HepG2 (cell line): Measurements from ENCODE around the gene NMT2. TPM values are rescaled to one million over a fixed set of nuclear protein-coding genes. Genes with fewer than 3 reads are reported as not detected.

Experiments used
- ARNT2 ChIP-seq: sonication (generic); formaldehyde crosslinking; IDR thresholded peaks from 2 replicates; pipeline ENCODE4 v1.8.0; 2022; ENCODE audit warnings: mild to moderate bottlenecking, low read depth, missing genetic modification reagents, moderate library complexity
- BHLHE40 ChIP-seq: IDR thresholded peaks from 2 replicates; pipeline ENCODE4 v1.6.1; 2011; ENCODE audit warnings: low read length, improper control_type of control experiment
- DPF2 ChIP-seq: sonication (generic); formaldehyde crosslinking; IDR thresholded peaks from 2 replicates; pipeline ENCODE4 v1.4.0; 2020; ENCODE audit warnings: mild to moderate bottlenecking, low read depth, missing genetic modification reagents, borderline replicate concordance
- NFE2L2 ChIP-seq: fragments of 150-350 bp; IDR thresholded peaks from 2 replicates; pipeline ENCODE4 v1.6.1; 2014; ENCODE audit warnings: low read length
- RAD51 ChIP-seq: fragments of 450-650 bp; IDR thresholded peaks from 2 replicates; pipeline ENCODE4 v1.6.1; 2016; ENCODE audit warnings: borderline replicate concordance
- RFX3 ChIP-seq: IDR thresholded peaks from 2 replicates; pipeline ENCODE4 v1.6.1; 2016; ENCODE audit warnings: missing biosample characterization, missing genetic modification reagents
- SMAD3 ChIP-seq: sonication (generic); formaldehyde crosslinking; IDR thresholded peaks from 2 replicates; pipeline ENCODE4 v1.4.0; 2020; ENCODE audit warnings: missing genetic modification reagents
- TMF1 ChIP-seq: sonication (generic); formaldehyde crosslinking; IDR thresholded peaks from 2 replicates; pipeline ENCODE4 v1.8.1; 2022; ENCODE audit warnings: low read depth, missing genetic modification reagents
- ZFP37 ChIP-seq: sonication (generic); formaldehyde crosslinking; IDR thresholded peaks from 2 replicates; pipeline ENCODE4 v1.4.0; 2020; ENCODE audit warnings: missing genetic modification reagents, borderline replicate concordance
- ZFYVE20 ChIP-seq: sonication (generic); formaldehyde crosslinking; IDR thresholded peaks from 2 replicates; pipeline ENCODE4 v1.8.0; 2023; ENCODE audit warnings: low read depth, mild to moderate bottlenecking, moderate library complexity, missing genetic modification reagents, borderline replicate concordance
- ZNF652 ChIP-seq: IDR thresholded peaks from 2 replicates; pipeline ENCODE4 v1.6.1; 2016; ENCODE audit warnings: low read depth, borderline replicate concordance
- polyA plus RNA-seq, 8 experiments: library from polyadenylated mRNA; depleted of rRNA in 3 of 8; stranded (reverse) in 7 of 8; unstranded in 1 of 8; fragments of >200 nt; fragmentation: Illumina TruSeq in 4 of 8; extraction: Trizol in 4 of 8; gene quantifications; 2 replicates each; pipeline versions ENCODE4 v1.2.1 to v1.2.3, GENCODE V29; 2011 to 2016; ENCODE audit warnings: low read depth in 4 of 8, missing spikeins in 1 of 8, mixed read lengths in 1 of 8; ENCODE audit not compliant: insufficient read depth in 1 of 8
- total RNA-seq, 5 experiments: library from RNA; depleted of rRNA; stranded (reverse); fragments of >200 nt; fragmentation: Illumina TruSeq; extraction: Trizol; gene quantifications; 2 replicates each; pipeline ENCODE4 v1.2.3, GENCODE V29; 2016; ENCODE audit warnings: low read depth in 1 of 5
- TF ChIP-seq, protein P1 (sequence below): sonication (generic); formaldehyde crosslinking; IDR thresholded peaks from 2 replicates; pipeline ENCODE4 v1.8.1; 2023; ENCODE audit warnings: mild to moderate bottlenecking, missing genetic modification reagents
- TF ChIP-seq, protein P2 (sequence below): sonication (generic); formaldehyde crosslinking; IDR thresholded peaks from 2 replicates; pipeline ENCODE4 v1.4.0; 2020; ENCODE audit warnings: missing genetic modification reagents, borderline replicate concordance
- TF ChIP-seq, protein P3 (sequence below): sonication (generic); formaldehyde crosslinking; conservative IDR thresholded peaks from 2 replicates; pipeline ENCODE4 v1.8.0; 2022; ENCODE audit warnings: missing genetic modification reagents
- TF ChIP-seq, protein P4 (sequence below): sonication (generic); formaldehyde crosslinking; IDR thresholded peaks from 2 replicates; pipeline ENCODE4 v1.4.0; 2020; ENCODE audit warnings: missing genetic modification reagents
- TF ChIP-seq, protein P5 (sequence below): sonication (generic); formaldehyde crosslinking; IDR thresholded peaks from 2 replicates; pipeline ENCODE4 v1.4.0; 2020; ENCODE audit warnings: mild to moderate bottlenecking, missing genetic modification reagents

The NMT2 gene
- total and polyA plus RNA-seq, 2 of the 13 experiments (the other 11 are each of a cell fraction or from before 2014, with no cell fraction given): 10.1 to 23.8 TPM

DNA sequence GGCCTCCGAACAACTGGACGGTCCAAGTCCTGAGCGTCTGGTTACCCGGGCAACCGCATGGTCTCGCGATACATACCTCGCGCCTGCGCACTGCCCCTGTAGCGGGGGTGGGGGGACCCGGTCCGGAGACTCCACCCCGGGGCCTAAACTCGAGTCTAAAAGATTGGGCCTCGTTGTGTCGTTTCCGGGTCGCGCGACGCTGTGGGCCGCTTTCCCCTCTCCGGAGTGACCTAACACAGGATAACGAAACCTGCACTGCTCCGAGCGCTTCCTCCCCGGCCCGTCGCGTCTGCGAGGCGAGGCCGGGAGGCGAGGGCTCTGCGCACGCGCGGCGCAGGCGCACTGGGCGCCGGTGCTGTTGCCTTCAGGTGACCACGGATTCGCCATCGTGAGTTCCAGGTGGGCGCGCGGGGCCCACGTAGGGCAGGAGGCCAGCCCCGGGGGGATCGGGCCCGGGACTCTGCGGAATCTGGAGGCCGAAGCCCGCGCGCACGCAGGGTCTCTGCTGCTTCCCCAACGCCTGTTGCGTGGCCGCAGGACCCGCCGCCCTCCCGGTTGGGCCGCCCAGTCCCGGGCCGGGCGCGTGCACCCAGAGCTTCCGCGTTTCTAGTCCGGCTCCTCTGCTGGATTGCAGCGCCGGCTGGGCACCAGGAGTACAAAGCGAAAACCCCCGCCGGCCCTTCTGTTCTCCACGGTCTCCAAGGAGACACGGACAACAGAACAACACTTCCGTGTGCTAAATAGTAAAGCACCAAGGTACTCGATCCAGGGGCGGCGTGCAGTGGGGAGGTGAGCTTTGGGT is 71.3 kb downstream of the NMT2 start, which contains the start of gene RPP38 (continued):
- TF ChIP-seq, protein P1, sequence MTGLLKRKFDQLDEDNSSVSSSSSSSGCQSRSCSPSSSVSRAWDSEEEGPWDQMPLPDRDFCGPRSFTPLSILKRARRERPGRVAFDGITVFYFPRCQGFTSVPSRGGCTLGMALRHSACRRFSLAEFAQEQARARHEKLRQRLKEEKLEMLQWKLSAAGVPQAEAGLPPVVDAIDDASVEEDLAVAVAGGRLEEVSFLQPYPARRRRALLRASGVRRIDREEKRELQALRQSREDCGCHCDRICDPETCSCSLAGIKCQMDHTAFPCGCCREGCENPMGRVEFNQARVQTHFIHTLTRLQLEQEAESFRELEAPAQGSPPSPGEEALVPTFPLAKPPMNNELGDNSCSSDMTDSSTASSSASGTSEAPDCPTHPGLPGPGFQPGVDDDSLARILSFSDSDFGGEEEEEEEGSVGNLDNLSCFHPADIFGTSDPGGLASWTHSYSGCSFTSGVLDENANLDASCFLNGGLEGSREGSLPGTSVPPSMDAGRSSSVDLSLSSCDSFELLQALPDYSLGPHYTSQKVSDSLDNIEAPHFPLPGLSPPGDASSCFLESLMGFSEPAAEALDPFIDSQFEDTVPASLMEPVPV (CRISPR knock-in tag): peak; percentile 99
- TF ChIP-seq ZNF652 (CRISPR knock-in tag) (no peak), RAD51 (no peak), BHLHE40 (no peak), ZFYVE20 (CRISPR knock-in tag) (peak; percentile 74; the same call in 1 of the 2 replicates), ARNT2 (CRISPR knock-in tag) (peak; percentile 94), ZFP37 (CRISPR knock-in tag) (peak; percentile 44; the same call in 1 of the 2 replicates), TMF1 (CRISPR knock-in tag) (peak; percentile 94; the same call in 1 of the 2 replicates), RFX3 (peak; percentile 96), NFE2L2 (no peak), SMAD3 (no peak; the same call in 1 of the 2 replicates), DPF2 (CRISPR knock-in tag) (no peak)
- TF ChIP-seq, protein P2, sequence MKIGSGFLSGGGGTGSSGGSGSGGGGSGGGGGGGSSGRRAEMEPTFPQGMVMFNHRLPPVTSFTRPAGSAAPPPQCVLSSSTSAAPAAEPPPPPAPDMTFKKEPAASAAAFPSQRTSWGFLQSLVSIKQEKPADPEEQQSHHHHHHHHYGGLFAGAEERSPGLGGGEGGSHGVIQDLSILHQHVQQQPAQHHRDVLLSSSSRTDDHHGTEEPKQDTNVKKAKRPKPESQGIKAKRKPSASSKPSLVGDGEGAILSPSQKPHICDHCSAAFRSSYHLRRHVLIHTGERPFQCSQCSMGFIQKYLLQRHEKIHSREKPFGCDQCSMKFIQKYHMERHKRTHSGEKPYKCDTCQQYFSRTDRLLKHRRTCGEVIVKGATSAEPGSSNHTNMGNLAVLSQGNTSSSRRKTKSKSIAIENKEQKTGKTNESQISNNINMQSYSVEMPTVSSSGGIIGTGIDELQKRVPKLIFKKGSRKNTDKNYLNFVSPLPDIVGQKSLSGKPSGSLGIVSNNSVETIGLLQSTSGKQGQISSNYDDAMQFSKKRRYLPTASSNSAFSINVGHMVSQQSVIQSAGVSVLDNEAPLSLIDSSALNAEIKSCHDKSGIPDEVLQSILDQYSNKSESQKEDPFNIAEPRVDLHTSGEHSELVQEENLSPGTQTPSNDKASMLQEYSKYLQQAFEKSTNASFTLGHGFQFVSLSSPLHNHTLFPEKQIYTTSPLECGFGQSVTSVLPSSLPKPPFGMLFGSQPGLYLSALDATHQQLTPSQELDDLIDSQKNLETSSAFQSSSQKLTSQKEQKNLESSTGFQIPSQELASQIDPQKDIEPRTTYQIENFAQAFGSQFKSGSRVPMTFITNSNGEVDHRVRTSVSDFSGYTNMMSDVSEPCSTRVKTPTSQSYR: peak; percentile 18; the same call in 1 of the 2 replicates
- TF ChIP-seq, protein P3, sequence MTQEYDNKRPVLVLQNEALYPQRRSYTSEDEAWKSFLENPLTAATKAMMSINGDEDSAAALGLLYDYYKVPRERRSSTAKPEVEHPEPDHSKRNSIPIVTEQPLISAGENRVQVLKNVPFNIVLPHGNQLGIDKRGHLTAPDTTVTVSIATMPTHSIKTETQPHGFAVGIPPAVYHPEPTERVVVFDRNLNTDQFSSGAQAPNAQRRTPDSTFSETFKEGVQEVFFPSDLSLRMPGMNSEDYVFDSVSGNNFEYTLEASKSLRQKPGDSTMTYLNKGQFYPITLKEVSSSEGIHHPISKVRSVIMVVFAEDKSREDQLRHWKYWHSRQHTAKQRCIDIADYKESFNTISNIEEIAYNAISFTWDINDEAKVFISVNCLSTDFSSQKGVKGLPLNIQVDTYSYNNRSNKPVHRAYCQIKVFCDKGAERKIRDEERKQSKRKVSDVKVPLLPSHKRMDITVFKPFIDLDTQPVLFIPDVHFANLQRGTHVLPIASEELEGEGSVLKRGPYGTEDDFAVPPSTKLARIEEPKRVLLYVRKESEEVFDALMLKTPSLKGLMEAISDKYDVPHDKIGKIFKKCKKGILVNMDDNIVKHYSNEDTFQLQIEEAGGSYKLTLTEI (CRISPR knock-in tag): no peak
- TF ChIP-seq, protein P4, sequence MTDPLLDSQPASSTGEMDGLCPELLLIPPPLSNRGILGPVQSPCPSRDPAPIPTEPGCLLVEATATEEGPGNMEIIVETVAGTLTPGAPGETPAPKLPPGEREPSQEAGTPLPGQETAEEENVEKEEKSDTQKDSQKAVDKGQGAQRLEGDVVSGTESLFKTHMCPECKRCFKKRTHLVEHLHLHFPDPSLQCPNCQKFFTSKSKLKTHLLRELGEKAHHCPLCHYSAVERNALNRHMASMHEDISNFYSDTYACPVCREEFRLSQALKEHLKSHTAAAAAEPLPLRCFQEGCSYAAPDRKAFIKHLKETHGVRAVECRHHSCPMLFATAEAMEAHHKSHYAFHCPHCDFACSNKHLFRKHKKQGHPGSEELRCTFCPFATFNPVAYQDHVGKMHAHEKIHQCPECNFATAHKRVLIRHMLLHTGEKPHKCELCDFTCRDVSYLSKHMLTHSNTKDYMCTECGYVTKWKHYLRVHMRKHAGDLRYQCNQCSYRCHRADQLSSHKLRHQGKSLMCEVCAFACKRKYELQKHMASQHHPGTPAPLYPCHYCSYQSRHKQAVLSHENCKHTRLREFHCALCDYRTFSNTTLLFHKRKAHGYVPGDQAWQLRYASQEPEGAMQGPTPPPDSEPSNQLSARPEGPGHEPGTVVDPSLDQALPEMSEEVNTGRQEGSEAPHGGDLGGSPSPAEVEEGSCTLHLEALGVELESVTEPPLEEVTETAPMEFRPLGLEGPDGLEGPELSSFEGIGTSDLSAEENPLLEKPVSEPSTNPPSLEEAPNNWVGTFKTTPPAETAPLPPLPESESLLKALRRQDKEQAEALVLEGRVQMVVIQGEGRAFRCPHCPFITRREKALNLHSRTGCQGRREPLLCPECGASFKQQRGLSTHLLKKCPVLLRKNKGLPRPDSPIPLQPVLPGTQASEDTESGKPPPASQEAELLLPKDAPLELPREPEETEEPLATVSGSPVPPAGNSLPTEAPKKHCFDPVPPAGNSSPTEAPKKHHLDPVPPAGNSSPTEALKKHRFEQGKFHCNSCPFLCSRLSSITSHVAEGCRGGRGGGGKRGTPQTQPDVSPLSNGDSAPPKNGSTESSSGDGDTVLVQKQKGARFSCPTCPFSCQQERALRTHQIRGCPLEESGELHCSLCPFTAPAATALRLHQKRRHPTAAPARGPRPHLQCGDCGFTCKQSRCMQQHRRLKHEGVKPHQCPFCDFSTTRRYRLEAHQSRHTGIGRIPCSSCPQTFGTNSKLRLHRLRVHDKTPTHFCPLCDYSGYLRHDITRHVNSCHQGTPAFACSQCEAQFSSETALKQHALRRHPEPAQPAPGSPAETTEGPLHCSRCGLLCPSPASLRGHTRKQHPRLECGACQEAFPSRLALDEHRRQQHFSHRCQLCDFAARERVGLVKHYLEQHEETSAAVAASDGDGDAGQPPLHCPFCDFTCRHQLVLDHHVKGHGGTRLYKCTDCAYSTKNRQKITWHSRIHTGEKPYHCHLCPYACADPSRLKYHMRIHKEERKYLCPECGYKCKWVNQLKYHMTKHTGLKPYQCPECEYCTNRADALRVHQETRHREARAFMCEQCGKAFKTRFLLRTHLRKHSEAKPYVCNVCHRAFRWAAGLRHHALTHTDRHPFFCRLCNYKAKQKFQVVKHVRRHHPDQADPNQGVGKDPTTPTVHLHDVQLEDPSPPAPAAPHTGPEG (CRISPR knock-in tag): peak; percentile 89
- TF ChIP-seq, protein P5, sequence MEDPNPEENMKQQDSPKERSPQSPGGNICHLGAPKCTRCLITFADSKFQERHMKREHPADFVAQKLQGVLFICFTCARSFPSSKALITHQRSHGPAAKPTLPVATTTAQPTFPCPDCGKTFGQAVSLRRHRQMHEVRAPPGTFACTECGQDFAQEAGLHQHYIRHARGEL: no peak
